Skeletal muscle tissue (tissue), 4 donors: ENCODE data around the gene WNT2B. TPM values are rescaled to one million over a fixed set of nuclear protein-coding genes. Genes with fewer than 3 reads are reported as not detected.

Experiments
- H3K27ac ChIP-seq: one replicate; pipeline ENCODE4 v1.7.0; 2013; ENCODE audit warnings: mild to moderate bottlenecking, low read depth, low read length, inconsistent platforms
- H3K27me3 ChIP-seq, 3 donors: one replicate each; pipeline ENCODE4 v1.7.0; 2013; ENCODE audit warnings: low read length in 3 of 3; ENCODE audit not compliant: control insufficient read depth in 3 of 3, insufficient read depth in 3 of 3
- H3K36me3 ChIP-seq, 3 donors: one replicate each; pipeline ENCODE4 v1.7.0; 2013; ENCODE audit warnings: low read length in 3 of 3; ENCODE audit not compliant: control insufficient read depth in 3 of 3, insufficient read depth in 3 of 3
- H3K4me1 ChIP-seq, 3 donors: one replicate each; pipeline ENCODE4 v1.7.0; 2013; ENCODE audit warnings: low read length in 3 of 3, mild to moderate bottlenecking in 3 of 3; ENCODE audit not compliant: control insufficient read depth in 3 of 3, insufficient read depth in 3 of 3
- H3K4me3 ChIP-seq, 3 donors: one replicate each; pipeline ENCODE4 v1.7.0; 2013; ENCODE audit warnings: low read length in 3 of 3
- H3K9ac ChIP-seq, 3 donors: one replicate each; pipeline ENCODE4 v1.7.0; 2013; ENCODE audit warnings: low read length in 3 of 3, mild to moderate bottlenecking in 3 of 3, moderate library complexity in 2 of 3, low read depth in 1 of 3
- H3K9me3 ChIP-seq, 3 donors: one replicate each; pipeline ENCODE4 v1.7.0; 2013; ENCODE audit warnings: low read length in 3 of 3; ENCODE audit not compliant: control insufficient read depth in 3 of 3
- total RNA-seq: library from RNA; depleted of rRNA; stranded (reverse); fragments of >200 nt; gene quantifications from one replicate; pipeline ENCODE4 v1.2.3, GENCODE V29; 2014
- donor health status: Osteomylitis.

Gene WNT2B
- total RNA-seq, 1 donor from 2014 or later = 6.3 TPM

- Histone ChIP-seq H3K27ac (no peak overlapping the region), H3K36me3 (peaks cover 0 to 8% (median 0%) of the 10 kb centered on the region in 3 donors)
Measured at GRCh38 chr1:112548547-112548946, 39.8 kb downstream of the WNT2B start.

GRCh38 chr1:112549590-112549989, 40.8 kb downstream of the WNT2B start:
- no peaks in the 10 kb centered on the region for H3K9me3 ChIP-seq
- no peak overlapping the region for H3K27ac ChIP-seq
- H3K9ac ChIP-seq = no peak overlapping the region
- H3K27me3 ChIP-seq = no peaks in the 10 kb centered on the region
- peaks cover 0 to 9% (median 2%) of the 10 kb centered on the region in 3 donors for H3K36me3 ChIP-seq
- H3K4me3 ChIP-seq = no peak overlapping the region
- no peaks in the 10 kb centered on the region for H3K4me1 ChIP-seq

More at GRCh38 chr1:112548547-112548946, 39.8 kb downstream of the WNT2B start:
- Histone ChIP-seq H3K27me3 (no peaks in the 10 kb centered on the region), H3K4me3 (no peak overlapping the region), H3K9me3 (no peaks in the 10 kb centered on the region), H3K9ac (no peak overlapping the region), H3K4me1 (no peaks in the 10 kb centered on the region)

GRCh38 chr1:112554411-112554810, 45.6 kb downstream of the WNT2B start:
- peaks cover 0 to 4% (median 2%) of the 10 kb centered on the region in 3 donors for H3K36me3 ChIP-seq

GRCh38 chr1:112557385-112557784, 48.6 kb downstream of the WNT2B start:
- no peaks in the 10 kb centered on the region for H3K27me3 ChIP-seq
- H3K9ac ChIP-seq = no peak overlapping the region
- no peaks in the 10 kb centered on the region for H3K4me1 ChIP-seq
- no peaks in the 10 kb centered on the region for H3K9me3 ChIP-seq
- no peak overlapping the region for H3K27ac ChIP-seq
- H3K4me3 ChIP-seq = no peak overlapping the region
- H3K36me3 ChIP-seq = peaks cover 0 to 6% (median 4%) of the 10 kb centered on the region in 3 donors

More at GRCh38 chr1:112554411-112554810, 45.6 kb downstream of the WNT2B start:
- H3K9ac ChIP-seq = no peak overlapping the region
- H3K9me3 ChIP-seq = no peaks in the 10 kb centered on the region
- H3K27me3 ChIP-seq = no peaks in the 10 kb centered on the region
- H3K4me1 ChIP-seq = no peaks in the 10 kb centered on the region
- H3K4me3 ChIP-seq = no peak overlapping the region
- H3K27ac ChIP-seq = no peak overlapping the region

GRCh38 chr1:112558634-112559033, 49.9 kb downstream of the WNT2B start:
- Histone ChIP-seq H3K36me3 (peaks cover 0 to 6% (median 6%) of the 10 kb centered on the region in 3 donors), H3K4me3 (no peak overlapping the region), H3K27me3 (no peaks in the 10 kb centered on the region), H3K27ac (no peak overlapping the region), H3K9ac (no peak overlapping the region), H3K4me1 (no peaks in the 10 kb centered on the region), H3K9me3 (no peaks in the 10 kb centered on the region)

GRCh38 chr1:112563341-112563740, 54.6 kb downstream of the WNT2B start:
- Histone ChIP-seq H3K27ac (no peak overlapping the region), H3K9me3 (no peaks in the 10 kb centered on the region), H3K36me3 (peaks cover 0 to 6% (median 4%) of the 10 kb centered on the region in 3 donors), H3K4me1 (no peaks in the 10 kb centered on the region), H3K9ac (no peak overlapping the region), H3K4me3 (no peak overlapping the region), H3K27me3 (no peaks in the 10 kb centered on the region)

- H3K4me3 ChIP-seq = no peak overlapping the region
- H3K9ac ChIP-seq = no peak overlapping the region
- no peak overlapping the region for H3K27ac ChIP-seq
- H3K9me3 ChIP-seq = no peaks in the 10 kb centered on the region
- H3K4me1 ChIP-seq = no peaks in the 10 kb centered on the region
- H3K27me3 ChIP-seq = no peaks in the 10 kb centered on the region
- H3K36me3 ChIP-seq = peaks cover 0 to 7% (median 6%) of the 10 kb centered on the region in 3 donors
Measured at GRCh38 chr1:112564081-112564480, 55.3 kb downstream of the WNT2B start.

- peaks cover 0 to 15% (median 6%) of the 10 kb centered on the region in 3 donors for H3K36me3 ChIP-seq
- H3K4me3 ChIP-seq = no peak overlapping the region
- no peaks in the 10 kb centered on the region for H3K9me3 ChIP-seq
- H3K27me3 ChIP-seq = no peaks in the 10 kb centered on the region
- H3K27ac ChIP-seq = no peak overlapping the region
- H3K4me1 ChIP-seq = no peaks in the 10 kb centered on the region
- no peak overlapping the region for H3K9ac ChIP-seq
Measured at GRCh38 chr1:112565800-112566199, 57.0 kb downstream of the WNT2B start.

- H3K9me3 ChIP-seq = no peaks in the 10 kb centered on the region
- no peak overlapping the region for H3K27ac ChIP-seq
- no peak overlapping the region for H3K9ac ChIP-seq
- no peak overlapping the region for H3K4me3 ChIP-seq
- H3K27me3 ChIP-seq = no peaks in the 10 kb centered on the region
- no peaks in the 10 kb centered on the region for H3K4me1 ChIP-seq
- peaks cover 9 to 40% (median 35%) of the 10 kb centered on the region in 3 donors for H3K36me3 ChIP-seq
Measured at GRCh38 chr1:112575154-112575804, 66.5 kb downstream of the WNT2B start.

GRCh38 chr1:112576240-112576639, 67.5 kb downstream of the WNT2B start:
- Histone ChIP-seq H3K27ac (no peak overlapping the region), H3K9me3 (no peaks in the 10 kb centered on the region), H3K9ac (no peak overlapping the region), H3K36me3 (peaks cover 11 to 44% (median 36%) of the 10 kb centered on the region in 3 donors), H3K4me1 (no peaks in the 10 kb centered on the region), H3K27me3 (no peaks in the 10 kb centered on the region), H3K4me3 (no peak overlapping the region)
